IPS-15b (cell line): ENCODE data around the gene SASH3.

ENCODE experiments used
- H3K27me3 ChIP-seq: one replicate; pipeline ENCODE4 v1.6.1; 2013; ENCODE audit warnings: low read length; ENCODE audit not compliant: control insufficient read depth, insufficient read depth
- H3K36me3 ChIP-seq: one replicate; pipeline ENCODE4 v1.6.1; 2013; ENCODE audit warnings: low read length; ENCODE audit not compliant: control insufficient read depth, insufficient read depth
- H3K4me1 ChIP-seq: one replicate; pipeline ENCODE4 v1.6.1; 2013; ENCODE audit warnings: mild to moderate bottlenecking, low read length; ENCODE audit not compliant: control insufficient read depth, insufficient read depth
- H3K4me3 ChIP-seq: one replicate; pipeline ENCODE4 v1.5.1; 2013; ENCODE audit warnings: low read depth, low read length
- H3K9ac ChIP-seq: one replicate; pipeline ENCODE4 v1.6.1; 2013; ENCODE audit warnings: low read depth, mild to moderate bottlenecking, low read length
- H3K9me3 ChIP-seq: one replicate; pipeline ENCODE4 v1.6.1; 2013; ENCODE audit warnings: mild to moderate bottlenecking, low read length; ENCODE audit not compliant: control insufficient read depth, insufficient read depth

Gene SASH3

DNA sequence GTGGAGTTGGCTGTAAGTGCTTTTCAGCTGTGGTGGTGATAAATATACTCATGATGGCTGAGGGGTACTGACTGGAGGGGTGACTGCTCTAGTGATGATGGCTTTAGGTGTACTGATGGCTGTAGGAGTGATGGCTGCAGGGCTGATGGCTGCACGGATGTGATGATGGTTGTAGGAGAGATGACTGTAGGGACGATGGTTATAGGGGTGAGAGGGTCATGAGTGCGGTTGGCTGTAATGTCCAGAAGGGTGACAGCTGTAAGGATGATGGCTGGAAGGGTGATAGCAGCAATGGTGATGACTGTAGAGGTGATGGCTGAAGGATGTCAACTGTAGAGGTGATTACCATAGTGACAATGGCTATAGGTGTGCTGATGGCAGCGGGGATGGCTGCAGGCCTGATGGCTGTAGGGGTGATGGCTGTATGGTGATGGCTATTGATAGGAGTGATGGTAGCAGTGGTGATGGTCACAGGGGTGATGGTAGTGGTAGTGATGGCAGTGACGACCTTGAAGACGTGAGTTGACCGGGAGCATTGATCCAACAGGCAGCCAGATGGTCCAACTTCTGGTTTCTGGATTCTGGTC, 570 bp upstream of the SASH3 start:
- H3K4me3 ChIP-seq = no peak overlapping the region
- H3K4me1 ChIP-seq = peaks cover 2% of the 10 kb centered on the region
- H3K9ac ChIP-seq = no peak overlapping the region
- H3K36me3 ChIP-seq = no peaks in the 10 kb centered on the region
- no peaks in the 10 kb centered on the region for H3K27me3 ChIP-seq
- H3K9me3 ChIP-seq = no peaks in the 10 kb centered on the region

DNA sequence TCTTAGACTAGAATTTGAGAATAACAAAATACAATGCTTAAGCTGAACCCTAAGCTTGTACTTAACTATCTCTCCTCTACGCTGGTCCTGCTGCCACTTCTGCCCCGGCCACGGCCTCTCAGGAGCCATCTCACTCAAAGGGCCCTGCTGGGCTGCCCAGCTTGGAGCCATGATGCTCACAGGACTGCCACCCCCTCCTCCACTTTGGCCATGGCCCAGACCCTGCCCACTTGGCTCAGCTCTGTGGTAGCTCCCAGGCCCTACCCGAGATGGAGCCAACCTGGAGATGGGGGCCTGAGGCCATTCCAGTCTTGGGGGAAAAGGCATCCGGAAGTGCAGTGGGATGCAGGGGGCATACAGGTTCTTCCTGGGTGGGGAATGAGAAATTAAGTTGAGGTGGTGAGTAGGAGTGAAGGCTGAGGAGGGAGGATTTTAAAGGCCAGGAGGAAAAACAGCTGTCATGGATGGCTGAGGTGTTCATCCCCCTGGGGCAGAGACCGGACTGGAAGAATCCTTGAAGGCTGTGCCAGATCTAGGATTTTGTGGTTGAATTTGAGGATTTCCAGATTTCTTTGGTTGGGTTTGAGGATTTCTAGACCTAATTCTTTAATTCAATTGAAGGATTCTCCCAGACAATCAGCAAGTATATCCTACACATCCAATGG, 824 bp downstream of the SASH3 start:
- Histone ChIP-seq H3K9me3 (no peaks in the 10 kb centered on the region), H3K4me1 (peaks cover 2% of the 10 kb centered on the region)

GRCh38 chrX:129781134-129781672, 1.5 kb downstream of the SASH3 start:
- Histone ChIP-seq H3K9ac (no peak overlapping the region), H3K4me3 (no peak overlapping the region), H3K9me3 (no peaks in the 10 kb centered on the region), H3K27me3 (no peaks in the 10 kb centered on the region), H3K4me1 (peaks cover 2% of the 10 kb centered on the region), H3K36me3 (no peaks in the 10 kb centered on the region)

More for the DNA sequence above, 824 bp downstream of the SASH3 start:
- H3K27me3 ChIP-seq = no peaks in the 10 kb centered on the region
- H3K9ac ChIP-seq = no peak overlapping the region
- H3K36me3 ChIP-seq = no peaks in the 10 kb centered on the region
- no peak overlapping the region for H3K4me3 ChIP-seq

GRCh38 chrX:129781680-129782495, 2.1 kb downstream of the SASH3 start:
- Histone ChIP-seq H3K9me3 (no peaks in the 10 kb centered on the region), H3K27me3 (no peaks in the 10 kb centered on the region), H3K4me3 (no peak overlapping the region), H3K4me1 (peaks cover 2% of the 10 kb centered on the region), H3K36me3 (no peaks in the 10 kb centered on the region), H3K9ac (no peak overlapping the region)

DNA sequence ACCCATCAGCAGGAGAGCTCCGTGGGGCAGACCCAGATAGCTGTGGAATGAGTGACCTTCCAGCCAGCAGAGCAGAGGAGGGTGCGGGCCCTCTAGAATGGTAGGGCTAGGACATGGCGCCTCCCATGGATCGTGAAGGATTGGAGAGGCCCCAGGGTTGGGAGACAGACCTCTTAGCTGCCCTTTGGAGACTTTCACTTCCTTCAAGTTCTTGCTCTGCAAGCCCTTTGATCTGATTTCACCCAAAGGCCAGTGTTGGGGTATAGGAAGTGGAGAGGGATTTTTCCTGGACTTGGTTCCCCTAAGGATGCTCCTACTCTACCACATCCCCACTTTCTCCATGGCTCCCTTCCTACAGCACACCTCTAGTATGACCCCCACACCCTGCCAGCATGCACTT, 3.0 kb downstream of the SASH3 start:
- Histone ChIP-seq H3K27me3 (no peaks in the 10 kb centered on the region), H3K36me3 (no peaks in the 10 kb centered on the region), H3K4me3 (no peak overlapping the region), H3K9ac (no peak overlapping the region), H3K9me3 (no peaks in the 10 kb centered on the region), H3K4me1 (peaks cover 2% of the 10 kb centered on the region)

DNA sequence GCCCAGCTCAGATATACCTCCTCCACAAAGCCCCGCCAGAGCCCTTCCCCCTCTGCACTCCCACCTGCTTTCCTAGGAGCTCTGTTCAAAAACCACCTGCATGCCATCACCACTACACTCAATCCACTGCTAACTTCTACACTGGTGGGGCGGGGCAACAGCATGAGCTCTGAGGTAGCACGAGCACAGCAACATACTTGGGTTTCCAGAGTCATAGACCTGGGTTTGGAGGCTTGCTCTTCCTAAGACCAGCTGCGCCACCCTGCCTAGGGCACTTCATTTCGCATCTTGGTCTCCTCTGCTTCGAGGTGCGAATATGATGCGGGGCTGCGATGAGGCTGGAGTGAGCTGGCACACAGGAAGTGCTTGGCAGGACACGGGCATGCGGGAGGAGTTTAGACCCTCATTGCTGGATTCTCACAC, 3.6 kb downstream of the SASH3 start:
- Histone ChIP-seq H3K4me3 (no peak overlapping the region), H3K9ac (no peak overlapping the region), H3K4me1 (peaks cover 2% of the 10 kb centered on the region), H3K27me3 (no peaks in the 10 kb centered on the region), H3K36me3 (no peaks in the 10 kb centered on the region), H3K9me3 (no peaks in the 10 kb centered on the region)

DNA sequence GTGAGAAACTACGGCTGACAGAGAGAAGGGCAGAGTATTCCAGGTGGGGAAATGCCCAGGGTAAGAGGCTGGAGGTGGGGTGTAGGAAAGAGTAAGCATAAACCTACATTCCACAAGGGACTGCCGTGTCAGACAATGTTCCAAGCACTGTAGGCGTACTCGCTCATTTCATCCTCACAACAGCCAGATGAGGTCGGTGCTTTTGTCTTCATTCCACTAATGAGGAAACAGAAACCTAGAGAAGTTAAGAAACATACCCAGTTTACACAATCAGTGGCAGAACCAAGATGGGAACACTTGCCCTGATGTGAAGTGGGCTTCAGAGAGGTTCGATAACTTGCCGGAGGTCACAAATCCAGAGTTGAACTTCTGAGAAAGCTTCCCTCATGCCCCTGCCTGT, 4.6 kb downstream of the SASH3 start:
- no peaks in the 10 kb centered on the region for H3K36me3 ChIP-seq
- no peak overlapping the region for H3K9ac ChIP-seq
- no peaks in the 10 kb centered on the region for H3K27me3 ChIP-seq
- no peak overlapping the region for H3K4me3 ChIP-seq
- no peaks in the 10 kb centered on the region for H3K9me3 ChIP-seq
- H3K4me1 ChIP-seq = peaks cover 2% of the 10 kb centered on the region

GRCh38 chrX:129785160-129785947, 5.6 kb downstream of the SASH3 start:
- H3K9me3 ChIP-seq = no peaks in the 10 kb centered on the region
- peaks cover 2% of the 10 kb centered on the region for H3K4me1 ChIP-seq
- no peak overlapping the region for H3K9ac ChIP-seq
- H3K27me3 ChIP-seq = no peaks in the 10 kb centered on the region
- no peaks in the 10 kb centered on the region for H3K36me3 ChIP-seq
- H3K4me3 ChIP-seq = no peak overlapping the region

- Histone ChIP-seq H3K4me3 (no peak overlapping the region), H3K36me3 (no peaks in the 10 kb centered on the region), H3K27me3 (no peaks in the 10 kb centered on the region), H3K4me1 (peaks cover 2% of the 10 kb centered on the region), H3K9me3 (no peaks in the 10 kb centered on the region), H3K9ac (no peak overlapping the region)
These were observed 6.5 kb downstream of the SASH3 start for GRCh38 chrX:129786210-129786651.

DNA sequence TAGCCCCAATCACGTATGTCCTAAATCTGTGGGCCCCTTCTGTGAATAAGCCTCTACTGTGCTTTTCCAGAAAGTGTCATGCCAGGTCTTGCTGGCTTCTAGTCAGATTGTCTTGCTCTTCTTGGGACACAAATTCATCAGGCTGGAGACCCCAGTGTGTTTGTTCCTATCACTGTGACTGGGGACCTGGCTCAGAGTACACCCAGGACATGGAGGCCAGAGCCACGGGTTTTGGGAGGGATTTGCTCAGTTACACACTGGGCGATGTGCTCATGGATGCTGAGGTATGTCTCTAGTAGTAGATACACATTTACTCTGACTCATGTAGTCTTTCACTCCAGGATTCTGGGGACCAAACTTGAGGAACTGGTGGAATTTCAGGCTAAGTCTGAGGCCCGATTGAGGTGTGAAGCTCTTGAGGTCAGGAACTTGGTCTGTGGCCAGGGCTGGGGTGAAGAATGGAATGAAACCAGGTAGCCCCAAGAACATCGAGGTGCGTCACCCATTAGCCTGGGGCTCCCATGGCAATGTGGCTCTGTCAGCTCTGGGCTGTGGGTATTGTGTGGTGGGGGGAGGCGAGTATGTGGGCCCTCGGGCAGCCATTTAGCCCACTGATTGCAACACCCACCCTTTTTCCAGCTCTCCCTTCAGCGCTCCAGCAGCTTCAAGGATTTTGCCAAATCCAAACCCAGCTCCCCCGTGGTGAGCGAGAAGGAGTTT, 7.7 kb downstream of the SASH3 start:
- Histone ChIP-seq H3K36me3 (no peaks in the 10 kb centered on the region), H3K4me1 (no peaks in the 10 kb centered on the region), H3K27me3 (no peaks in the 10 kb centered on the region), H3K9me3 (no peaks in the 10 kb centered on the region), H3K9ac (no peak overlapping the region), H3K4me3 (no peak overlapping the region)

GRCh38 chrX:129788527-129788926, 8.8 kb downstream of the SASH3 start:
- Histone ChIP-seq H3K4me1 (no peaks in the 10 kb centered on the region), H3K9me3 (no peaks in the 10 kb centered on the region), H3K9ac (no peak overlapping the region), H3K4me3 (no peak overlapping the region), H3K27me3 (no peaks in the 10 kb centered on the region), H3K36me3 (no peaks in the 10 kb centered on the region)
